GM12878 (cell line): ENCODE data around the gene PRR7. TPM values are rescaled to one million over a fixed set of nuclear protein-coding genes. Genes with fewer than 3 reads are reported as not detected.

ENCODE experiments used
- ATAC-seq: fragments of 200-7000 bp; cut with Tn5 transposase; 3 replicates; pipeline ENCODE4 v1.9.1; 2020; ENCODE audit warnings: mild to moderate bottlenecking, moderate library complexity
- BruUV-seq: library from RNA; stranded (reverse); fragments of 400-500 nt; replicated peaks from 2 replicates; lab custom pipeline; 2021; lab: Mats Ljungman, UMichigan
- CTCF ChIA-PET: fragments of 300-600 bp; sonication (Branson Sonifier 250); formaldehyde crosslinking; extraction: SDS; loops from one replicate; lab custom pipeline; 2021; ENCODE audit warnings: inconsistent platforms; lab: Yijun Ruan, JAX
- POLR2A ChIA-PET: fragments of 350-600 bp; formaldehyde crosslinking; extraction: SDS; loops from one replicate; lab custom pipeline; 2021; ENCODE audit warnings: inconsistent platforms; lab: Charles Lee
- RAD21 ChIA-PET: fragments of 300-600 bp; sonication (Branson Sonifier 250); formaldehyde crosslinking; loops from one replicate; lab custom pipeline; 2023; ENCODE audit warnings: antibody characterized with exemption; ENCODE audit not compliant: unreplicated experiment; lab: Charles Lee
- SMC1A ChIA-PET: fragments of 300-600 bp; sonication (Branson Sonifier 250); formaldehyde crosslinking; loops from one replicate; lab custom pipeline; 2023; ENCODE audit not compliant: unreplicated experiment, uncharacterized antibody; lab: Charles Lee
- DNase-seq: peaks from one replicate; pipeline ENCODE4 v3.0.0-alpha.2; 2011; ENCODE audit warnings: low read depth, low spot score
- FAIRE-seq: peaks from 3 replicates; lab custom pipeline; 2011; peaks lifted over from hg19 to GRCh38; lab: Jason Lieb, UNC
- H2AFZ ChIP-seq: 2 replicates; pipeline ENCODE4 v1.6.0; 2011; ENCODE audit warnings: low read depth, low read length, control low read depth; ENCODE audit not compliant: control insufficient read depth
- H3K27ac ChIP-seq: 2 replicates; pipeline ENCODE4 v1.5.1; 2011; ENCODE audit warnings: control low read depth; ENCODE audit not compliant: control insufficient read depth, insufficient read depth
- H3K27me3 ChIP-seq, 2 experiments: replicated peaks in 1 of 2; 2 replicates each; pipeline versions ENCODE4 v1.6.0 to v1.6.1; 2011; ENCODE audit warnings: low read length in 1 of 2; ENCODE audit not compliant: control insufficient read depth in 2 of 2, insufficient read depth in 2 of 2
- H3K36me3 ChIP-seq, 2 experiments: 2 replicates each; pipeline ENCODE4 v1.5.1; 2011; ENCODE audit warnings: low read length in 1 of 2; ENCODE audit not compliant: control insufficient read depth in 2 of 2, insufficient read depth in 2 of 2
- H3K4me1 ChIP-seq: 2 replicates; pipeline ENCODE4 v1.6.1; 2011; ENCODE audit warnings: mild to moderate bottlenecking, low read length, moderate library complexity, mixed read lengths; ENCODE audit not compliant: control insufficient read depth, insufficient read depth
- H3K4me2 ChIP-seq: 2 replicates; pipeline ENCODE4 v1.6.0; 2011; ENCODE audit warnings: control low read depth; ENCODE audit not compliant: control insufficient read depth, insufficient read depth
- H3K4me3 ChIP-seq: fragments of 200-600 bp; sonication (generic); 2 replicates; pipeline ENCODE4 v1.5.1; 2016
- H3K79me2 ChIP-seq: 2 replicates; pipeline ENCODE4 v1.6.0; 2011; ENCODE audit warnings: low read length; ENCODE audit not compliant: control insufficient read depth, insufficient read depth
- H3K9ac ChIP-seq: 2 replicates; pipeline ENCODE4 v1.8.0; 2011; ENCODE audit warnings: low read length, control low read depth, mixed read lengths; ENCODE audit not compliant: control insufficient read depth, insufficient read depth
- H3K9me3 ChIP-seq: replicated peaks from 3 replicates; pipeline ENCODE4 v1.5.1; 2011; ENCODE audit warnings: mild to moderate bottlenecking, low read length; ENCODE audit not compliant: control insufficient read depth, insufficient read depth
- H4K20me1 ChIP-seq: 2 replicates; pipeline ENCODE4 v1.6.0; 2011; ENCODE audit not compliant: control insufficient read depth, insufficient read depth
- BRCA1 ChIP-seq: IDR thresholded peaks from 2 replicates; pipeline ENCODE4 v1.6.1; 2011; ENCODE audit warnings: low read depth, low read length, improper control_type of control experiment
- CBX5 ChIP-seq: sonication (generic); IDR thresholded peaks from 2 replicates; pipeline ENCODE4 v1.6.1; 2016; ENCODE audit warnings: low read depth, moderate library complexity, mild to moderate bottlenecking, inconsistent platforms
- KLF5 ChIP-seq: fragments of 450-650 bp; IDR thresholded peaks from 2 replicates; pipeline ENCODE4 v1.6.1; 2014; ENCODE audit warnings: mild to moderate bottlenecking; ENCODE audit not compliant: partially characterized antibody
- NFXL1 ChIP-seq: fragments of 450-650 bp; IDR thresholded peaks from 2 replicates; pipeline ENCODE4 v1.6.1; 2017; ENCODE audit warnings: antibody characterized with exemption, mild to moderate bottlenecking, borderline replicate concordance
- NFYB ChIP-seq: IDR thresholded peaks from 2 replicates; pipeline ENCODE4 v1.6.1; 2011; ENCODE audit warnings: low read depth, mild to moderate bottlenecking, low read length, improper control_type of control experiment, moderate library complexity; ENCODE audit not compliant: insufficient read depth
- NRF1 ChIP-seq: conservative IDR thresholded peaks from 2 replicates; pipeline ENCODE4 v1.6.1; 2011; ENCODE audit warnings: mild to moderate bottlenecking, low read depth, low read length, improper control_type of control experiment
- POU2F2 ChIP-seq: IDR thresholded peaks from 3 replicates; pipeline ENCODE4 v1.6.1; 2011; ENCODE audit warnings: low read depth, mild to moderate bottlenecking, low read length, borderline replicate concordance
- SREBF1 ChIP-seq: IDR thresholded peaks from 2 replicates; pipeline ENCODE4 v1.6.1; 2012; ENCODE audit warnings: mild to moderate bottlenecking, low read length
- STAT1 ChIP-seq: fragments of 450-650 bp; conservative IDR thresholded peaks from 2 replicates; pipeline ENCODE4 v1.6.1; 2014; ENCODE audit warnings: antibody characterized with exemption, mild to moderate bottlenecking
- SUZ12 ChIP-seq: fragments of 200-600 bp; sonication (generic); IDR thresholded peaks from one replicate; pipeline ENCODE4 v1.6.1; 2018; ENCODE audit warnings: antibody characterized with exemption, mild to moderate bottlenecking; ENCODE audit not compliant: unreplicated experiment
- WRNIP1 ChIP-seq: IDR thresholded peaks from 2 replicates; pipeline ENCODE4 v1.6.1; 2011; ENCODE audit warnings: low read depth, low read length, improper control_type of control experiment, borderline replicate concordance
- YY1 ChIP-seq: IDR thresholded peaks from 2 replicates; pipeline ENCODE4 v1.6.1; 2011; ENCODE audit warnings: low read depth, mild to moderate bottlenecking, low read length
- WGBS: methylation state at CpG from one replicate; pipeline ENCODE4 v1.1.6; 2016; ENCODE audit warnings: low lambda C conversion rate; ENCODE audit not compliant: insufficient replicate concordance, insufficient coverage; ENCODE audit errors: missing lambda C conversion rate; 5-methylcytosine and 5-hydroxymethylcytosine counted together
- in situ Hi-C: fragments of 300-500 bp; cut with MboI; formaldehyde crosslinking; loops from 9 replicates; pipeline ENCODE4 v1.14.3; 2018; ENCODE audit warnings: mixed read lengths
- intact Hi-C: fragments of 100-400 bp; cut with micrococcal nuclease; formaldehyde crosslinking; loops from one replicate; pipeline ENCODE4 v1.14.2; 2022; ENCODE audit not compliant: unreplicated experiment
- polyA plus RNA-seq, 11 experiments: library from polyadenylated mRNA; depleted of rRNA in 4 of 11; unstranded in 6 of 11; stranded (reverse) in 5 of 11; fragments of >200 nt; fragmentation: Nextera tagmentation in 4 of 11; fragmentation: Illumina TruSeq in 1 of 11; extraction: Ambion mirVana in 4 of 11; extraction: Trizol in 1 of 11; gene quantifications; 1 replicate in 1 of 11; 2 replicates in 10 of 11; pipeline versions ENCODE4 v1.2.1 to v1.2.3, GENCODE V29; 2011 to 2016; ENCODE audit warnings: inconsistent platforms in 2 of 11, missing spikeins in 2 of 11, low read depth in 1 of 11
- total RNA-seq, 4 experiments: library from RNA; depleted of rRNA in 3 of 4; stranded (reverse); fragments of >200 nt in 3 of 4; fragmentation: Illumina TruSeq in 1 of 4; extraction: Trizol in 1 of 4; gene quantifications; 2 replicates each; pipeline versions ENCODE4 v1.2.1 to v1.2.3, GENCODE V29; 2013 to 2021
- TF ChIP-seq, protein P1 (sequence below): fragments of 450-650 bp; IDR thresholded peaks from 2 replicates; pipeline ENCODE4 v1.6.1; 2018; ENCODE audit warnings: borderline replicate concordance, mild to moderate bottlenecking; ENCODE audit not compliant: partially characterized antibody

Gene PRR7
- total and polyA plus RNA-seq, 10 of the 15 experiments (the other 5 are each of a cell fraction or from before 2014, with no cell fraction given): 0.09 to 18.8 (median 4.6) TPM; not detected in 2

DNA sequence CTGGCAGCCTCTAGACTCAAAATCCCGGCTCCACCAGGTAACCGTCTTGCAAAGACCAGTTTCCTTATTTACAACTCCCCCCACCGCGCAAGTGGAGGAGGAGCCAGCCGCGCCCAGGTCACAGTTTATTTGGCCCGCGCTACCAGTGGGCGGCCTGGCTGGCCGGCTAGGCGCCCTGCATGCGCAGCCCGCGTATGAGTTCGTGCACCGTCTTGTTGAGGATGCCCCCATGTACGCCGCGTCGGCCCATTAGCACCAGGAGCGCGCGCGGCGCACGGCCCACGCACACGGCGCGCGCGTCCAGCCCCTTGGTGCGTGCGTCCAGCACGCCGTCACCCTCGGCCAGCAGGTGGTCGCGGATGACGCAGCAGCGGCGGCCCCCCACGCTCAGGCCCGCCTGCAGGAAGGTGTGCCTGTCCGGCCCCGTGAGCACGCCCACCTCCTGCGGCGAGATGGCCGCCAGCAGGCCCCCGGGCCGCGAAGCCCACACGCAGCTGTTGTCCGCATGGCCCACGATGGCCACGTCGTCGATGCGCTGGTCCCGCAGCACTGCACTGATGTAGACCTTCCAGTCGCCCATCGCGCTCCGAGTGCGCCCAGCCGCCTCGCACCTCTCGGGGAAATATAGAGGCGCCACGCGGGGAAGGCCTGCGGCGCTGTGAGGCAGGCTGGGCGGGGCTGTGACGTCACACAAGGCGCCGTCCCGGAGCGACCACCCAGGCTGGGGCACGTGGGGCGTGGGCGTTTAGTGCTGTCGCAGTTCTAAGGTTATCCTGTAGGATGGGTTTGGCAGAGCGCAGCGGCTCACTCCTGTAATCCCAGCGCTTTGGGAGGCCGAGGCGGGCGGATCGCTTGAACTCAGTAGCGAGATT lies 46.4 kb upstream of the PRR7 start, which contains the start of gene PFN3:
Gene PFN3, minus strand, starts transcription at position 665 of the 872 bp plus-strand sequence. Its CDS starts 85 bp downstream, at position 580.
- in situ Hi-C loops: loop anchor here (25.0 kb wide), 1 partner anchor 1363 kb away; no protein-coding TSS in a partner anchor
- POLR2A ChIA-PET: interaction anchor here (11.0 kb wide), 1 partner anchor 28 kb away, joined by 174 read pairs; the partner anchor contains the start of gene GRK6

More for the DNA sequence above, 46.4 kb upstream of the PRR7 start, which contains the start of gene PFN3:
- H3K36me3 ChIP-seq: no peaks in the 10 kb centered on the region
- no peaks in the 10 kb centered on the region for H3K79me2 ChIP-seq
- no peak within 1 kb of the TSS for H3K9ac ChIP-seq
- ATAC-seq: no peak
- DNase-seq: no peak
- intact Hi-C loops: no loop called here
- TF ChIP-seq CBX5 (no peak), NFXL1 (no peak), NFYB (no peak), KLF5 (no peak), NRF1 (no peak), STAT1 (no peak), BRCA1 (no peak), POU2F2 (no peak), SUZ12 (no peak), YY1 (no peak), SREBF1 (no peak), WRNIP1 (no peak)
- TF ChIP-seq, protein P1, sequence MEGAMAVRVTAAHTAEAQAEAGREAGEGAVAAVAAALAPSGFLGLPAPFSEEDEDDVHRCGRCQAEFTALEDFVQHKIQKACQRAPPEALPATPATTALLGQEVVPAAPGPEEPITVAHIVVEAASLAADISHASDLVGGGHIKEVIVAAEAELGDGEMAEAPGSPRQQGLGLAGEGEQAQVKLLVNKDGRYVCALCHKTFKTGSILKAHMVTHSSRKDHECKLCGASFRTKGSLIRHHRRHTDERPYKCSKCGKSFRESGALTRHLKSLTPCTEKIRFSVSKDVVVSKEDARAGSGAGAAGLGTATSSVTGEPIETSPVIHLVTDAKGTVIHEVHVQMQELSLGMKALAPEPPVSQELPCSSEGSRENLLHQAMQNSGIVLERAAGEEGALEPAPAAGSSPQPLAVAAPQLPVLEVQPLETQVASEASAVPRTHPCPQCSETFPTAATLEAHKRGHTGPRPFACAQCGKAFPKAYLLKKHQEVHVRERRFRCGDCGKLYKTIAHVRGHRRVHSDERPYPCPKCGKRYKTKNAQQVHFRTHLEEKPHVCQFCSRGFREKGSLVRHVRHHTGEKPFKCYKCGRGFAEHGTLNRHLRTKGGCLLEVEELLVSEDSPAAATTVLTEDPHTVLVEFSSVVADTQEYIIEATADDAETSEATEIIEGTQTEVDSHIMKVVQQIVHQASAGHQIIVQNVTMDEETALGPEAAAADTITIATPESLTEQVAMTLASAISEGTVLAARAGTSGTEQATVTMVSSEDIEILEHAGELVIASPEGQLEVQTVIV: no peak
- ChIA-PET CTCF (interaction anchor here (0.7 to 8.3 kb wide), 5 partner anchors 9 to 734 kb away, joined by 3 to 391 read pairs (median 188); partner anchors contain the start of genes GRK6 and PRR7), RAD21 (interaction anchor here (6.3 kb wide), 1 partner anchor 10 kb away, joined by 120 read pairs; no protein-coding TSS in a partner anchor), SMC1A (interaction anchor here (3.6 to 7.4 kb wide), 5 partner anchors 9 to 81 kb away, joined by 23 to 105 read pairs (median 92); partner anchors contain the start of genes GRK6 and PRR7)
- H3K9me3 ChIP-seq: no peaks in the 10 kb centered on the region
- H3K27ac ChIP-seq: no peak within 1 kb of the TSS
- no peaks in the 10 kb centered on the region for H4K20me1 ChIP-seq
- no peak within 1 kb of the TSS for H3K4me3 ChIP-seq
- no TSS peak for BruUV-seq
- no peak within 1 kb of the TSS for H2AFZ ChIP-seq
- peaks cover 20% of the 10 kb centered on the region for H3K4me1 ChIP-seq
- H3K4me2 ChIP-seq: no peak within 1 kb of the TSS
- 85% methylated on average over 79 of the region's 92 CpGs for WGBS
- no peaks in the 10 kb centered on the region for H3K27me3 ChIP-seq
- no peak for FAIRE-seq
